NCI-H82 (cell line): ENCODE measurements around the gene TMC5.

Source experiments
- DNase-seq: peaks from one replicate; lab custom pipeline; 2025; lab: John Stamatoyannopoulos, UW

The TMC5 gene

GRCh38 chr16:19543278-19543996, 125.8 kb downstream of the TMC5 start:
- DNase-seq = peak; percentile 60

- DNase-seq = no peak
These were observed 130.5 kb downstream of the TMC5 start for GRCh38 chr16:19548144-19548543.
